GM13976 (cell line): ENCODE results near the gene ARL2.

Experiments
- DNase-seq: peaks from one replicate; pipeline ENCODE4 v3.0.0; 2012; ENCODE audit warnings: low spot score
- CTCF ChIP-seq: IDR thresholded peaks from 2 replicates; pipeline ENCODE4 v1.5.1; 2012; ENCODE audit warnings: borderline replicate concordance, mild to moderate bottlenecking; ENCODE audit not compliant: insufficient read depth; ENCODE audit errors: extremely low read depth, missing control alignments, control extremely low read depth
- in situ Hi-C: fragments of 300-500 bp; cut with MboI; formaldehyde crosslinking; loops from one replicate; pipeline ENCODE4 v1.12.0; 2022; ENCODE audit warnings: low sequenced_read_pairs, mixed read lengths, inconsistent platforms; ENCODE audit not compliant: unreplicated experiment

The ARL2 gene

GRCh38 chr11:65066805-65067291 lies 52.9 kb downstream of the ARL2 start:
- TF ChIP-seq CTCF = no peak
- DNase-seq = no peak
- in situ Hi-C loops = no loop called here

GRCh38 chr11:65067446-65067845 lies 53.5 kb downstream of the ARL2 start:
- DNase-seq = peak; percentile 76
- in situ Hi-C loops = no loop called here
- no peak for TF ChIP-seq CTCF

GRCh38 chr11:65069217-65069616 lies 55.3 kb downstream of the ARL2 start:
- no peak for DNase-seq
- in situ Hi-C loops = no loop called here
- no peak for TF ChIP-seq CTCF
